Stomach smooth muscle (tissue), 2 donors: ENCODE results near the gene SYNC.
"Not testable (repeated sequence)": the region's sequence is repeated elsewhere in the genome, so short reads cannot be mapped to it uniquely, and the experiment has no call there.

Experiments
- H3K27ac ChIP-seq: one replicate; pipeline ENCODE4 v1.7.0; 2013; ENCODE audit warnings: mild to moderate bottlenecking, low read length, inconsistent platforms
- H3K27me3 ChIP-seq, 2 donors: one replicate each; pipeline ENCODE4 v1.7.0; 2013; ENCODE audit warnings: low read length in 2 of 2; ENCODE audit not compliant: insufficient read depth in 2 of 2, control insufficient read depth in 1 of 2
- H3K36me3 ChIP-seq, 2 donors: one replicate each; pipeline ENCODE4 v1.7.0; 2013; ENCODE audit warnings: low read length in 2 of 2; ENCODE audit not compliant: control insufficient read depth in 2 of 2, insufficient read depth in 2 of 2
- H3K4me1 ChIP-seq: one replicate; pipeline ENCODE4 v1.7.0; 2013; ENCODE audit warnings: low read length; ENCODE audit not compliant: control insufficient read depth, insufficient read depth
- H3K4me3 ChIP-seq, 2 donors: one replicate each; pipeline ENCODE4 v1.7.0; 2013; ENCODE audit warnings: low read length in 2 of 2
- H3K9ac ChIP-seq, 2 donors: one replicate each; pipeline ENCODE4 v1.7.0; 2013; ENCODE audit warnings: low read length in 2 of 2, mild to moderate bottlenecking in 1 of 2
- H3K9me3 ChIP-seq, 2 donors: one replicate each; pipeline ENCODE4 v1.7.0; 2013; ENCODE audit warnings: low read length in 2 of 2; ENCODE audit not compliant: control insufficient read depth in 2 of 2
- donor health status: healthy.
- donor health status: Pancreatic carcinoma.

Gene SYNC

GRCh38 chr1:32719681-32720275 lies 17.2 kb upstream of the SYNC start:
- no peaks in the 10 kb centered on the region for H3K4me1 ChIP-seq
- H3K36me3 ChIP-seq: no peaks in the 10 kb centered on the region
- no peak overlapping the region for H3K4me3 ChIP-seq
- H3K27ac ChIP-seq: no peak overlapping the region
- H3K27me3 ChIP-seq: no peaks in the 10 kb centered on the region
- no peak overlapping the region for H3K9ac ChIP-seq
- H3K9me3 ChIP-seq: no peaks in the 10 kb centered on the region

- H3K4me1 ChIP-seq: no peaks in the 10 kb centered on the region
- no peaks in the 10 kb centered on the region for H3K27me3 ChIP-seq
- H3K27ac ChIP-seq: no peak overlapping the region
- no peaks in the 10 kb centered on the region for H3K9me3 ChIP-seq
- H3K36me3 ChIP-seq: no peaks in the 10 kb centered on the region
- H3K4me3 ChIP-seq: no peak overlapping the region
- no peak overlapping the region for H3K9ac ChIP-seq
These were observed 16.0 kb upstream of the SYNC start for GRCh38 chr1:32718527-32718926.

- H3K27me3 ChIP-seq: no peaks in the 10 kb centered on the region
- H3K4me1 ChIP-seq: no peaks in the 10 kb centered on the region
- no peaks in the 10 kb centered on the region for H3K36me3 ChIP-seq
- no peak overlapping the region for H3K4me3 ChIP-seq
- no peaks in the 10 kb centered on the region for H3K9me3 ChIP-seq
- H3K27ac ChIP-seq: no peak overlapping the region
- no peak overlapping the region for H3K9ac ChIP-seq
These were observed 15.5 kb upstream of the SYNC start for GRCh38 chr1:32718036-32718435.

GRCh38 chr1:32717503-32717902 lies 14.9 kb upstream of the SYNC start:
- no peaks in the 10 kb centered on the region for H3K9me3 ChIP-seq
- no peak overlapping the region for H3K27ac ChIP-seq
- H3K9ac ChIP-seq: no peak overlapping the region
- H3K36me3 ChIP-seq: no peaks in the 10 kb centered on the region
- no peaks in the 10 kb centered on the region for H3K27me3 ChIP-seq
- H3K4me3 ChIP-seq: no peak overlapping the region
- H3K4me1 ChIP-seq: peaks cover under 1% of the 10 kb centered on the region

- H3K36me3 ChIP-seq: no peaks in the 10 kb centered on the region
- no peak overlapping the region for H3K4me3 ChIP-seq
- no peaks in the 10 kb centered on the region for H3K9me3 ChIP-seq
- H3K9ac ChIP-seq: no peak overlapping the region
- H3K4me1 ChIP-seq: peaks cover 7% of the 10 kb centered on the region
- H3K27ac ChIP-seq: no peak overlapping the region
- H3K27me3 ChIP-seq: no peaks in the 10 kb centered on the region
These were observed 14.0 kb upstream of the SYNC start for GRCh38 chr1:32716312-32717148.

- no peak overlapping the region for H3K4me3 ChIP-seq
These were observed 13.3 kb upstream of the SYNC start for GRCh38 chr1:32715901-32716311.

GRCh38 chr1:32714277-32714676 lies 11.7 kb upstream of the SYNC start:
- Histone ChIP-seq H3K4me3 (no peak overlapping the region), H3K27ac (no peak overlapping the region), H3K9me3 (no peaks in the 10 kb centered on the region), H3K27me3 (no peaks in the 10 kb centered on the region), H3K9ac (no peak overlapping the region), H3K36me3 (no peaks in the 10 kb centered on the region), H3K4me1 (peaks cover 7% of the 10 kb centered on the region)

More at GRCh38 chr1:32715901-32716311, 13.3 kb upstream of the SYNC start:
- Histone ChIP-seq H3K4me1 (peaks cover 7% of the 10 kb centered on the region), H3K36me3 (no peaks in the 10 kb centered on the region), H3K9ac (no peak overlapping the region), H3K27me3 (no peaks in the 10 kb centered on the region), H3K27ac (no peak overlapping the region), H3K9me3 (no peaks in the 10 kb centered on the region)

- no peak overlapping the region for H3K4me3 ChIP-seq
- no peak overlapping the region for H3K27ac ChIP-seq
- H3K9ac ChIP-seq: no peak overlapping the region
- H3K4me1 ChIP-seq: peaks cover 7% of the 10 kb centered on the region
- H3K36me3 ChIP-seq: no peaks in the 10 kb centered on the region
- no peaks in the 10 kb centered on the region for H3K9me3 ChIP-seq
- H3K27me3 ChIP-seq: no peaks in the 10 kb centered on the region
These were observed 10.5 kb upstream of the SYNC start for GRCh38 chr1:32713081-32713480.

- H3K9me3 ChIP-seq, H3K4me3 ChIP-seq, H3K9ac ChIP-seq, H3K27me3 ChIP-seq, H3K27ac ChIP-seq, H3K36me3 ChIP-seq: not testable (repeated sequence)
- H3K4me1 ChIP-seq: peaks cover 15% of the 10 kb centered on the region
These were observed 8.7 kb upstream of the SYNC start for GRCh38 chr1:32711221-32711620.

- H3K27me3 ChIP-seq: no peaks in the 10 kb centered on the region
- H3K9ac ChIP-seq: no peak overlapping the region
- H3K4me3 ChIP-seq: no peak overlapping the region
- H3K27ac ChIP-seq: no peak overlapping the region
- H3K36me3 ChIP-seq: no peaks in the 10 kb centered on the region
- H3K4me1 ChIP-seq: peaks cover 23% of the 10 kb centered on the region
- H3K9me3 ChIP-seq: no peaks in the 10 kb centered on the region
These were observed 6.9 kb upstream of the SYNC start for GRCh38 chr1:32709476-32709875.

GRCh38 chr1:32709075-32709474 lies 6.5 kb upstream of the SYNC start:
- Histone ChIP-seq H3K9me3 (no peaks in the 10 kb centered on the region), H3K9ac (no peak overlapping the region), H3K27me3 (no peaks in the 10 kb centered on the region), H3K4me3 (no peak overlapping the region), H3K27ac (no peak overlapping the region), H3K4me1 (peaks cover 27% of the 10 kb centered on the region), H3K36me3 (no peaks in the 10 kb centered on the region)
